Measurements from ENCODE around the gene DZIP1L. TPM values are rescaled to one million over a fixed set of nuclear protein-coding genes. Genes with fewer than 3 reads are reported as not detected.
A peak's percentile ranks its signal among the peaks of the same experiment; 100 is the strongest.

The DZIP1L gene
- total RNA-seq, 2 experiments from 2014 or later = not detected

GRCh38 chr3:138132239-138132638 lies 16.8 kb upstream of the DZIP1L start, which contains the start of gene A4GNT:
TSS of gene A4GNT (minus strand) at chr3:138132390. CDS start at chr3:138131256, 1,134 bp downstream.
- Mint-ChIP-seq H3K27me3 (ENCODE audit: low read depth) (peaks cover 8% of the 10 kb centered on the region), H3K27ac (no peak within 1 kb of the TSS), H3K36me3 (ENCODE audit: low read depth) (no peaks in the 10 kb centered on the region), H3K4me1 (ENCODE audit: low read depth) (no peaks in the 10 kb centered on the region), H3K4me3 (no peak within 1 kb of the TSS), H3K9me3 (no peaks in the 10 kb centered on the region)
- DNase-seq = no peak
- CTCF ChIA-PET = interaction anchor here (0.6 to 2.1 kb wide), 2 partner anchors 13 to 74 kb away, joined by 3 to 6 read pairs; no protein-coding TSS in a partner anchor
- intact Hi-C loops (cut with micrococcal nuclease) = no loop called here

- Mint-ChIP-seq H3K36me3 (ENCODE audit: low read depth) (no peaks in the 10 kb centered on the region), H3K27me3 (ENCODE audit: low read depth) (peaks cover 3% of the 10 kb centered on the region), H3K4me3 (no peak overlapping the region), H3K9me3 (peaks cover 3% of the 10 kb centered on the region), H3K4me1 (ENCODE audit: low read depth) (no peaks in the 10 kb centered on the region), H3K27ac (no peak overlapping the region)
- CTCF ChIA-PET = interaction anchor here (0.6 kb wide), 1 partner anchor 348 kb away, joined by 3 read pairs; no protein-coding TSS in a partner anchor
- DNase-seq = no peak
- intact Hi-C loops (cut with micrococcal nuclease) = no loop called here
These were observed 12.4 kb upstream of the DZIP1L start for GRCh38 chr3:138127636-138128365.

GRCh38 chr3:138125548-138126221 lies 10.3 kb upstream of the DZIP1L start:
- Mint-ChIP-seq H3K9me3 (peaks cover 3% of the 10 kb centered on the region), H3K36me3 (ENCODE audit: low read depth) (no peaks in the 10 kb centered on the region), H3K4me3 (no peak overlapping the region), H3K27me3 (ENCODE audit: low read depth) (peaks cover 6% of the 10 kb centered on the region), H3K4me1 (ENCODE audit: low read depth) (no peaks in the 10 kb centered on the region), H3K27ac (no peak overlapping the region)
- CTCF ChIA-PET = interaction anchor here (1.0 kb wide), 1 partner anchor 55 kb away, joined by 3 read pairs; no protein-coding TSS in a partner anchor
- intact Hi-C loops (cut with micrococcal nuclease) = no loop called here
- DNase-seq = no peak

GRCh38 chr3:138124706-138125355 lies 9.4 kb upstream of the DZIP1L start:
- CTCF ChIA-PET = interaction anchor here (1.0 kb wide), 1 partner anchor 55 kb away, joined by 3 read pairs; no protein-coding TSS in a partner anchor
- peaks cover 3% of the 10 kb centered on the region for H3K9me3 Mint-ChIP-seq
- no peak overlapping the region for H3K4me3 Mint-ChIP-seq
- no peaks in the 10 kb centered on the region for H3K36me3 Mint-ChIP-seq (ENCODE audit: low read depth)
- intact Hi-C loops (cut with micrococcal nuclease) = no loop called here
- H3K27me3 Mint-ChIP-seq (ENCODE audit: low read depth) = peaks cover 6% of the 10 kb centered on the region
- no peaks in the 10 kb centered on the region for H3K4me1 Mint-ChIP-seq (ENCODE audit: low read depth)
- no peak overlapping the region for H3K27ac Mint-ChIP-seq
- DNase-seq = no peak

GRCh38 chr3:138124188-138124587 lies 8.8 kb upstream of the DZIP1L start:
- Mint-ChIP-seq H3K27me3 (ENCODE audit: low read depth) (peaks cover 6% of the 10 kb centered on the region), H3K9me3 (peaks cover 3% of the 10 kb centered on the region), H3K4me1 (ENCODE audit: low read depth) (no peaks in the 10 kb centered on the region), H3K4me3 (no peak overlapping the region), H3K36me3 (ENCODE audit: low read depth) (no peaks in the 10 kb centered on the region), H3K27ac (no peak overlapping the region)
- DNase-seq = no peak
- intact Hi-C loops (cut with micrococcal nuclease) = no loop called here
- CTCF ChIA-PET = interaction anchor here (0.6 kb wide), 2 partner anchors 27 to 1208 kb away, joined by 3 read pairs; no protein-coding TSS in a partner anchor

GRCh38 chr3:138119423-138119766 lies 4.0 kb upstream of the DZIP1L start:
- Mint-ChIP-seq H3K27me3 (ENCODE audit: low read depth) (peaks cover 26% of the 10 kb centered on the region), H3K36me3 (ENCODE audit: low read depth) (no peaks in the 10 kb centered on the region), H3K4me3 (no peak overlapping the region), H3K4me1 (ENCODE audit: low read depth) (peaks cover 5% of the 10 kb centered on the region), H3K9me3 (peaks cover 3% of the 10 kb centered on the region), H3K27ac (no peak overlapping the region)
- CTCF ChIA-PET = interaction anchor here (0.7 to 6.2 kb wide), 9 partner anchors 12 to 211 kb away, joined by 3 to 153 read pairs (median 4); partner anchors contain the start of gene A4GNT
- DNase-seq = no peak
- intact Hi-C loops (cut with micrococcal nuclease) = loop anchor here (1.0 to 5.0 kb wide), 3 partner anchors 51 to 1012 kb away; partner anchors contain the start of gene ESYT3

GRCh38 chr3:138118612-138119422 lies 3.4 kb upstream of the DZIP1L start:
- H3K9me3 Mint-ChIP-seq = peaks cover 3% of the 10 kb centered on the region
- CTCF ChIA-PET = interaction anchor here (0.8 to 6.2 kb wide), 19 partner anchors 10 to 212 kb away, joined by 3 to 153 read pairs (median 5); partner anchors contain the start of gene A4GNT
- no peak overlapping the region for H3K4me3 Mint-ChIP-seq
- H3K4me1 Mint-ChIP-seq (ENCODE audit: low read depth) = peaks cover 5% of the 10 kb centered on the region
- peak; percentile 76 for DNase-seq
- intact Hi-C loops (cut with micrococcal nuclease) = loop anchor here (1.0 to 5.0 kb wide), 3 partner anchors 51 to 1012 kb away; partner anchors contain the start of gene ESYT3
- H3K36me3 Mint-ChIP-seq (ENCODE audit: low read depth) = no peaks in the 10 kb centered on the region
- peaks cover 32% of the 10 kb centered on the region for H3K27me3 Mint-ChIP-seq (ENCODE audit: low read depth)
- H3K27ac Mint-ChIP-seq = no peak overlapping the region

- CTCF ChIA-PET = interaction anchor here (1.4 to 6.2 kb wide), 2 partner anchors 17 to 47 kb away, joined by 5 to 153 read pairs; no protein-coding TSS in a partner anchor
These were observed 933 bp downstream of the DZIP1L start for GRCh38 chr3:138114431-138114918.

GRCh38 chr3:138113326-138113725 lies 2.1 kb downstream of the DZIP1L start:
- H3K27me3 Mint-ChIP-seq (ENCODE audit: low read depth) = peaks cover 44% of the 10 kb centered on the region
- H3K4me3 Mint-ChIP-seq = no peak overlapping the region
- intact Hi-C loops (cut with micrococcal nuclease) = no loop called here
- no peak overlapping the region for H3K27ac Mint-ChIP-seq
- H3K9me3 Mint-ChIP-seq = no peaks in the 10 kb centered on the region
- CTCF ChIA-PET = interaction anchor here (0.6 to 2.8 kb wide), 3 partner anchors 12 to 55 kb away, joined by 3 to 11 read pairs (median 4); no protein-coding TSS in a partner anchor
- no peak for DNase-seq
- H3K36me3 Mint-ChIP-seq (ENCODE audit: low read depth) = no peaks in the 10 kb centered on the region
- H3K4me1 Mint-ChIP-seq (ENCODE audit: low read depth) = peaks cover 5% of the 10 kb centered on the region

More at GRCh38 chr3:138114431-138114918, 933 bp downstream of the DZIP1L start:
- Mint-ChIP-seq H3K4me1 (ENCODE audit: low read depth) (peaks cover 5% of the 10 kb centered on the region), H3K27me3 (ENCODE audit: low read depth) (peaks cover 46% of the 10 kb centered on the region), H3K9me3 (no peaks in the 10 kb centered on the region), H3K36me3 (ENCODE audit: low read depth) (no peaks in the 10 kb centered on the region), H3K27ac (no peak overlapping the region), H3K4me3 (peak overlapping the region; percentile 51)
- intact Hi-C loops (cut with micrococcal nuclease) = no loop called here
- DNase-seq = no peak

- CTCF ChIA-PET = interaction anchor here (2.8 kb wide), 1 partner anchor 43 kb away, joined by 11 read pairs; no protein-coding TSS in a partner anchor
- Mint-ChIP-seq H3K27ac (no peak overlapping the region), H3K4me3 (no peak overlapping the region), H3K4me1 (ENCODE audit: low read depth) (peaks cover 5% of the 10 kb centered on the region), H3K36me3 (ENCODE audit: low read depth) (no peaks in the 10 kb centered on the region), H3K9me3 (no peaks in the 10 kb centered on the region), H3K27me3 (ENCODE audit: low read depth) (peaks cover 41% of the 10 kb centered on the region)
- DNase-seq = no peak
- intact Hi-C loops (cut with micrococcal nuclease) = no loop called here
These were observed 3.0 kb downstream of the DZIP1L start for GRCh38 chr3:138112362-138112761.

- H3K9me3 Mint-ChIP-seq = no peaks in the 10 kb centered on the region
- no peak for DNase-seq
- intact Hi-C loops (cut with micrococcal nuclease) = no loop called here
- H3K4me3 Mint-ChIP-seq = no peak overlapping the region
- peaks cover 2% of the 10 kb centered on the region for H3K27me3 Mint-ChIP-seq (ENCODE audit: low read depth)
- no peaks in the 10 kb centered on the region for H3K4me1 Mint-ChIP-seq (ENCODE audit: low read depth)
- H3K36me3 Mint-ChIP-seq (ENCODE audit: low read depth) = no peaks in the 10 kb centered on the region
- no peak overlapping the region for H3K27ac Mint-ChIP-seq
- CTCF ChIA-PET = no interaction called here
These were observed 9.8 kb downstream of the DZIP1L start for GRCh38 chr3:138105598-138105997.

Data from activated naive CD4-positive, alpha-beta T cell treated with anti-CD3 and anti-CD28 coated beads for 36 hours (primary cell).